Activated CD8-positive, alpha-beta memory T cell treated with anti-CD3 and anti-CD28 coated beads, Interleukin-2, amount 50 U/mL, for 4 hours (primary cell): ENCODE data around the gene EME2.
"Not testable (repeated sequence)": the region's sequence is repeated elsewhere in the genome, so short reads cannot be mapped to it uniquely, and the experiment has no call there.

Experiments used
- DNase-seq: peaks from one replicate; pipeline ENCODE4 v3.0.0-alpha.2; 2020

The EME2 gene

DNA sequence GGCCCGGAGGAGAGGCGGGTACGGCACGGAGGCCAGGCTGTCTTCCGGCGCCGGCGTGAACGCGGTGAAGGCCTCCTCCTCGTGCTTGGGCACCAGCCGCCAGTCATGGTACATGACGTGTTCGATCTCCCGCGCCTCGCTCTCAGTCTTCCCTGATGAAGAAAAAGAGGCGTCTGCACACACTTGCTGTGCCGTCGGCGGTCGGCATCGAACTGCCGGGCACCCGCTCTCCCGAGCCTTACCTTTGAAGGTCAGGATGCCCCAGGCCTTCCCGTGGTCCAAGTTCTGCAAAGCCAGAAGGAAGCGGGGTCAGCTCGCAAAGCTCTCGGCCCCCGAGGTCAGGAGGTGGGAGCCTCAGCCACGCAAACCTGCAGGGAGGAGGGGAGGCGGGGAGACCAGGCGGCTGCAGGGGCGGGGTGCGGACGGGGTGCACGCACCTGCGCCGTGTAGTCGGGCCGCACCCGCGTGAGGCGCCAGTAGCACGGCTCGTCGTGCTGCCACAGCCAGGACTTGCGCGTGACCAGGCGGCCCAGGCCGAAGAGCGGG, at the start of gene EME2:
EME2 (plus strand) TSS at position 449 of the 546 bp plus-strand sequence. CDS start 418 bp downstream, outside the sequence.
- peak; percentile 46 for DNase-seq

DNA sequence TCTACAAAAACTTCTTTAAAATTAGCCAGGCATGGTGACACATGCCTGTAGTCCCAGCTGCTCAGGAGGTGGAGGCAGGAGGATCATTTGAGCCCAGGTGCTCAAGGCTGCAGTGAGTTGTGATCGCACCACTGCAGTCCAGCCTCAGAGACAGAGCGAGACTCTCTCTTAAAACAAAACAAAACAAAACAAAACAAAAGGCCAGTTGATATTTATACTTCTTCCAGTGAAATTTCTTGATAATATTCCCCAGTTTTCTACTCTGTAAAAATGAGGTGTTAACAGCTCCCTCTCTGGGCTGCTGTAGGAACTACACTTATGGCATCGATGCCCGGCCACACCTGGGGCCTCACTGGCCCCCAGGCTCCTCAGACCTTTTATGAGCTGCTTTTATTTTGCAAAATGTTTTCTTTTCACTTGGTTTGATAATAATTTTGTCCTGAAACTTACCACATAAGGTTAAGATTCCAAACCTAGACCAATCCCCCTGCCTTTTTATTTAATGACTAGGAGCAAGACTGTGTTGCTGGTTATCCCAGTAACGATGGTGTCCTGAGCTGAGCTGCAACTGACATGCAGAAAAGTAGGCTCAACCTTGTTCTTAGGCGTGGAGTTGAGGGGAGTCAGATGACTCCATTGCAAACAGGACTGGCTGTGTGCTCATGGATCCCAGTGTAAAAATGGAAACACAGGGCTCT, 49.0 kb upstream of the EME2 start:
- peak; percentile 40 for DNase-seq

DNA sequence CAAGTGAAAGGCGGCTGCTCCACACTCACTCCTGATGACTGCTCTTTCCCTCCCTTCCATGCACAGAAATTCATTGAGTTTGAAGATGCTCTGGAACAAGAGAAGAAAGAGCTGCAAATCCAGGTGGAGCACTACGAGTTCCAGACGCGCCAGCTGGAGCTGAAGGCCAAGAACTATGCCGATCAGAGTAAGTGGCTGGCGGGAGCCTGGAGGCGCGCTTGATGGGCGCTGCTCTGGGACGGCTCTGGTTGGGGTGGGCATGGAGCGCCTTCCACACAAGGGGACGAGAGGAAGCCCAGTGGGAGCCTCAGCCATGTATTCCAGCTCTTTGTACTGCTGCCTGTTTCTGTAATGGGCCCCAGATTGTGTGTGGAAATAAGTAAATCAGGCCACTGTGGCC, 48.1 kb upstream of the EME2 start:
- no peak for DNase-seq

DNA sequence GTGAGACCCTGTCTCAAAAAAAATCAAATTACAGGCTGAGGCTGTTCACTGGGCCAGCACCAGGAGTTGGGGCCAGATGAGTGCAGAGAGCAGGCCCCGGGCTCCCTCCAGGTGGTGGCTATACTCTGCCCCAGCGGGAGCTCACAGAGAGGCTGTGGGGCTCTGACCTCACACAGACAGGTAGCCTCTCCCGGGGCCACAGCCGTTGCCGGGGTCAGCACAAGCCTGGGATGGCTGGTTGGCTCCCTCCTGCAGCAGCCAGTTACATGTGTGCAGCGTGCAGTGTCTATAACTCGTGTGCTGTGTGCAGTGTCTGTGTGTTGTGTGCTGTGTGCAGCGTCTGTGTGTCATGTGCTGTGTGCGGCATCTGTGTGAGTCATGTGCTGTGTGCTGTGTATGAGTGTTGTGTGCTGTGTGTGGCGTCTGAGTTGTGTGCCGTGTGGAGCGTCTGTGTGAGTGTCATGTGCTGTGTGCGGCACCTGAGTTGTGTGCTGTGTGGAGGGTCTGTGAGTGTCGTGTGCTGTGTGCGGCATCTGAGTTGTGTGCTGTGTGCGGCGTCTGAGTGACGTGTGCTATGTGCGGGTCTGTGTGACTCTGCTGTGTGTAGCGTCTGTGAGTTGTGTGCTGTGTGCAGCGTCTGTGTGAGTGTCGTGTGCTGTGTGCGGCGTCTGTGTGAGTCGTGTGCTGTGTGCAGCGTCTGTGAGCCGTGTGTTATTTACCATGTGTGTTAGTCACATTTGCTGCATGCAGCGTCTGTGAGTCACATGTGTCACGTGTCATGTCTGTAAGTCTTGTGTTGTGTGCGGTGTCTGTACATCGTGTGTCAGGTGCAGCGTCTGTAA, 45.7 kb upstream of the EME2 start:
- DNase-seq: no peak

DNA sequence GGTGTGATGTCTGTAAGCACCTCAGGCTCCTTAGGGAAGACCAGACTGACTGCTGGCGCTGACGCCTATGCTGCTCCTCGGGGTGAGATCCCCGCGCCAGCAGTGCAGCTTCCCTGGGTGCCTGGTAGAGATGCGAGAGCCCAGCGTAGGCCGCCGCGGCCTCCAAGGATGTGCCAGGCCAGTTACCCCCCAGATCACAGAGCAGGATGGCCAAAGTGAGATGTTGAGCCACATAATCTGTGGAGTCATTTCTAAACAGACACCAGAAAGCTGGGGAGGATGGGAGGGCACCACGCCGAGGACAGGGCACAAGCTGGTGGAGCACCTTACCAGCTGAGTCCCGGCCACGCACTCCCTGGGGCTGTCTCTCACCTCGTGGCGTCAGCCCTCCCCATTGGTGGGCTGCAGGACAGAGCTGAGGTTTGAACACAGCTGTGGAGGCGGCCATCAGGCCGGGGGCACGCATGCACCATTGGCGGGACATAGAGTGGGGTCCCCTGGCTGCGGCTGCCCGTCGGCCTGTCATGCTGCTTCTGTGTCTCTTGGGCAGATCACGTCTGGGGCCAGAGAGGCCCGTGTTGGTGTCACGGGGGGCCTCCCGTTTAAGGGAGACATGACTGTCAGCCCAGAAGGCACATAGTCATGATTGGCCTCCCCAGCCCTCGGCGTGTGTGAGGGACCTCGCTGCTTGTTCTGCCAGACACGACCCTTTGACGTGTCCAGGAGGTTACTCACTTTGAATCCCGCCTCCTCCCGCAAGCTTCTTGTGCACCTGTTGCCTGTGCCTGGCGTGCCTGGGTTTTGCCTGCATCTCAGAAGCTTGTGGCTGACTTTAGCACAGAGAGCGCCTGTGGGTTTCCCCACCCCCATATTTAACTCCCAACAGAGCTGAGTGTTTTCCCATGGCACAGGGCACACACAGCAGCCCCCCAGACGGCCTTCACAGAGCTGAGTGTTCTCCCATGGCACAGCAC, 44.7 kb upstream of the EME2 start:
- no peak for DNase-seq

- no peak for DNase-seq
These were observed 43.6 kb upstream of the EME2 start for GRCh38 chr16:1729026-1729425.

DNA sequence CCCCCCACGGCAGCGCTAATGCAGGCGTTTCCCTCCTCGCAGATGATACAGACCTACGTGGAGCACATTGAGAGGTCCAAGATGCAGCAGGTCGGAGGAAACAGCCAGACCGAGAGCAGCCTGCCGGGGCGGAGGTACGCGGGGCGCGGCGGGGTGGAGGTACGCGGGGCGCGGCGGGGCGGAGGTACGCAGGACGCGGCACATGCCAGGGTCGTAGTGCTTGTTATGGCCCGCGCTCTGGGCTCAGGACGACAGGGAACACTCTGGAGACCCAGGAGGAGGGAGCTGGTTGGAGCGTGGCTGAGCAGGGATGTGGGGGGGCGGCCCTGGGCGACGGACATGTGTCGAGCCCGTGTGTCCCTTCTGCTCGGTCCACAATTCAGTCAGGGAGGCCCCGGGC, 43.2 kb upstream of the EME2 start:
- DNase-seq: no peak

- no peak for DNase-seq
These were observed 41.5 kb upstream of the EME2 start for GRCh38 chr16:1731073-1731472.

DNA sequence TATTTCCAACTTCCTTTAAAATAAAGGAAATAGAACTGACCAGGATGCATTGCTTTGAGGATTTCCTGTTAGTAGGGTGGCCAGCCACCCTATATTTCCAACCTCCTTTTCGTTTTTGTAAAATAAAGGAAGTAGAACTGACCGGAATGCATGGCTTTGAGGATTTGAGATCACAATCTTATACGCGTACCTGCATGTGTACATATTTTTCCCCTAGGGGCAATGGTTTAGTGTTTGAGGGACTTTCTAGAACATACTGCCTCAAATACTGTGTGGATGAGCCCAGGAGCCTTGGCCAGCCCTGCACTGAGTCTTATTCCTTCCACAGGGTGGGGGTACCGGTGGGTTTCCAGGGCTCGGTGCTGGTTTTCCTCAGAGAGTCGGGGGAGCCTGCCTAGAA, 41.0 kb upstream of the EME2 start:
- DNase-seq: no peak

- DNase-seq: no peak
These were observed 40.5 kb upstream of the EME2 start for GRCh38 chr16:1732071-1732470.

DNA sequence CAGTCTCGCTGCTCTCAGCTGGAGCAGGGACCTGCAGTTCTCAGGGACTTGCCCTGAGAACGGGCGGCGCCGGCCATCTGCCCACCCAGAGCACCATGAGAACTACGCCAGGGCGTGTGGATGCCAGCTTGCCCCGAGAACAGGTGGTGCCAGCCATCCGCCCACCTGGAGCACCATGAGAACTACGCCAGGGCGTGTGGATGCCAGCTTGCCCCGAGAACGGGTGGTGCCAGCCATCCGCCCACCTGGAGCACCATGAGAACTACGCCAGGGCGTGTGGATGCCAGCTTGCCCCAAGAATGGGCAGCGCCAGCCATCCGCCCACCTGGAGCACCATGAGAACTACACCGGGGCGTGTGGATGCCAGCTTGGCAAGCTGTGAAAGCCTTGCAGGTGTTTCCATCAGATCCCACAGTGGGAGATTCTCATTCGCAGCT, 40.0 kb upstream of the EME2 start:
- not testable (repeated sequence) for DNase-seq

DNA sequence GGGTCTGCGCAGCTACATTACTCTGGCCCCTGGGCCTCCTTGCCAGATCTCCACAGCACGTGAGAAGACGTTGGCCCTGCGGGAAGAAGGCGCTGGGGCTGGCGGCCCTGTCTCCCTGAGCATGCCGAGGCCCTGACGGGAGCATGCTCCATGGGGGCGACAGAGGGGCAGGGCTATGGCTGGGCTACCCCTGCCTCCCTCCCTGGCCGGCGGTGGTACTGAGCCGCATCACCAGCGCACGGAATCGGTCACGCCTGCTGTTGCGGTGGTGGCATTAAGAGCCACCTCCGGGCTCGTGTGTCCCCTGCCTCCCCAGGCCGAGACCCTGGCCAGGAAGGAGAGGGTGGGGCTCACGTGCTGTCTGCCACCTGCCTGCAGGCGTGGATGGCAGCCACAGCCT, 38.5 kb upstream of the EME2 start:
- no peak for DNase-seq

DNA sequence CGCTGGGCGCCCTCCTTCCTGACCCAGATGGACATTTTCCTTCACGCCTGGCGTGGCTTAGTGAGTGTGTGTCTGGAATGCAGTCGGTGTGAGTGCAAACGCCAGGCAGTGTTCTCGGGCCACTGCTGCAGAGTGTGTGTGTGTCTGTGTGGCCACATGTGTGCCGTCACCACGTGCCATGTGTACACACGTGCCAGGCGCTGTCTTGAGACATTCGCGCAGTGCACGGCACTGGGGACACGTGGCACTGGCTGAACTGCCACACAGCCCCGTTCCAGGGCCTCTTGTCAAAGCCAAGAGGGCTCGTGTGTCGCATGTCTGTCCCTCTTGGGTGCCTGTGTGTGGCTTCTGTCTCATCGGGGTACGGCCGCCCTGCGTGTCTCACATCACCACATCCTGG, 37.8 kb upstream of the EME2 start:
- no peak for DNase-seq

DNA sequence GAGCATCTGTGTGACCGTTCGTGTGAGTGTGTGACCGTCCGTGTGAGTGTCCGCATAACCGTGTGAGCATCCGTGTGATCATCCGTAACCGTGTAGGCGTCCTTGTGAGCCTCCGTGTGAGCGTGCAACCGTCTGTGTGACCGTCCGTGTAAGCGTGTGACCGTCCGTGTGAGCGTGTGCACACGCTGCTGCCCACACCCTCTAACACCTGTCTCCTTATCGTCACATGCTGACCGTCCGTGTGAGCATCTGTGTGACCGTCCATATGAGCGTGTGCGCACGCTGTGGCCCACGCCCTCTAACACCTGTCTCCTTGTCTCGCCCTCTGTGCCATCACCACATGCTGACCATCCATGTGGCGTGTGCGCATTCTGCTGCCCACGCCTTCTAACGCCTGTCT, 32.4 kb upstream of the EME2 start:
- no peak for DNase-seq

DNA sequence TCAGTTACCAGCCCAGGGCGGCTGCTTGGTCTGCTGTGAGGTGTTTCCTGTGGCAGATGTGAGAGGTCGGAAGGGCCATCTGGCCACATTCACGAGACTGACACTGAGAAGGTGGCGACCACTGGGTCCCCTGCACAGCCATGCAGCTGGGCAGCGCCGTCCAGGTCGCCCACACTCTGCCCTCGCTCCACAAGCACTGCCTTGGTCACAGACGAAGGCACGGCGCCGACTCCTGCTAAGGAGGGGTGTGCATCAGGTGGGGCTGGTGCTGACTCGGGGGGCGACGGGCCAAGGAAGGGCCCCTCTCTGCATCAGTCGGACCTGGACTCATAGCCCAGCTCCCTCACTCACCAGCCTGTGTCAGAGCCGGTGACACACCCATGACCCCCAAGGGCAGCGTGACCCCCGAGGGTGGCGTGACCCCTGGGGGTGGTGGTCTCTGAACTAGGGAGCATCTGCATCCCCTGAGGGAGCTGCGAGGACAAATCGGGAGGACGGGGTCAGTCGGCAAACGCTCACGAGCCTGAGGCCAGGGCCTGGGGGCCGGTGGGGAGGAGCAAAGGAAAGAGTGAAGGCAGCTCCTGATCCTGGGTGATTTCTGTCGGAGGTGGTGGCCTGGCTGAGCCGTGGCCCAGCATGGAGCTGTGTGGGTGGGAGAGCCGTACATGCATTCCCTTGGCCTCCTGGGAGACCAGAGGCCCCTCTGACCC, 31.7 kb upstream of the EME2 start:
- DNase-seq: no peak

DNA sequence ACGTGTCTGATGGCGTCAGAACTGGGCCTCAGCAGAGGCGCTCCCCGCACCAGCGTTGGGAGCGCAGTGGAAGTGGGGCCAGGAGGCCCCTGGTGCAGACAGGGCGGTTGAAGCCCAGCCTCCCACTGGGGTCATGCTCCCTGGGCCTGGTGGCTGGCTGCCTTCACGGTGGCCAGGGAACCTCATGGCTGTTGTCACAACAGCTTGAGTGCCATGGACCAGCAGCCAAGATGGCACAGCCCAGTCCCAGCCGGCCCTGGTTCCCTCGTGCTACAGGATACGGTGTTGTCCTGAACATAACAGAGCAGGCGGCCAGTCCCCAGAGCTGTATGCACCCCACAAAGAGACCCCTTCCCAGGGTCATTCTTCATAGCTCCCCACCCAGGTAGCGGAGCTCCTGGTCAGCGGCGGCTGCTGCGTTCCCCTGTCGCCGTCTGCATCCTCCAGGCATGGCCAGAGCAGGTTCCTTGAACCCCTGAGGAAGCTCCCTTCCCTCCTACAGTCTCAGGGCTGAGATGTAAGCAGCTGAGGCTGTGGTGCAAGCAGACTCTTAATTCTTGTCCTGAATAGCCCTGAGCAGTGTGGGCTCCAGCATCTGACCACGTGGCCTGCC, 31.0 kb upstream of the EME2 start:
- no peak for DNase-seq

DNA sequence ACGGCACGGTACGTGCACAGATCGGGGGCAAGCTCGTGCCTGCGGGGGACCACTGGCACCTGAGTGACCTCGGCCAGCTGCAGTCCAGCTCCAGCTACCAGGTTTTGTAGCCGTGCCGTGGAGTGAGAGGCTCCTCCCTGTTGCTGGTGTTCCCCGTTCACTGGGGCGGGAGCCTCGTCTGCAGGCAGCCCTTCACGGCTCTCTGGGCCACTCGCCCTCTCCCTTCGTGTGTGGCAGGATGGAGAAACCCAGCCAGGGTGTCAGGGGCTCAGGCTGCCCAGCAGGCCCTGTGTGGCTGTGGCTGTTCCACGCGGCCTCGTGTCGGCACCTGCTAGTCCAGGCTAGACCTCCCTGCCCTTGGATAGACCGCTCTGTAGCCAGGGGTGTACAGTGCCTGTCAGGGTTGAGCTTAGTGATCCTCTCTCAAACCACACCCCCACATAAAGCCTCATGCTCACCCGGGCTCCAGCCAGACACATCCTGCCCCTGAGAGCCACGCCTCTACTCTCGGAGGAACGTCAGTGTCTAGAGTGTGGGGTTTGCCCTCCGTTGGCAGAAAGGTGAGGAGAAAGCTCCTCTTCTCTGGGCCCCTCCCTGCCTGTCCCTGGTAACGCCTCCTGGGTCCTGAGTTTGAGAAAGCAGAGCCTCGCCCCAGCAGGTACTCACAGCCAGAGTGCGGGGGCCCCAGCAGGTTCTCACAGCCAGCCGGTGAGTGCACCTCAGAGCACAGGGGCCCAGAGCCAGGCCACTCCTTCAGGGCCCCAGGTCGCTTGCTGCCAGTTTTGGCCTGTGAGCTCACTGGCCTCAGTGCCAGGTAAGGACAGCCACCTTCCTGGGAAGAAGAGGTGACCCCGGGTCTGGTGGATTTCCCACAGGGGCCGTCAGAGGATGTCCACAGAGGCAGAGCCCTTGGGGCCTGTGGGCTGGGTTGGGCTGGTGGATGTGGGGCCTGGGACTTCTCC, 29.0 kb upstream of the EME2 start:
- no peak for DNase-seq

DNA sequence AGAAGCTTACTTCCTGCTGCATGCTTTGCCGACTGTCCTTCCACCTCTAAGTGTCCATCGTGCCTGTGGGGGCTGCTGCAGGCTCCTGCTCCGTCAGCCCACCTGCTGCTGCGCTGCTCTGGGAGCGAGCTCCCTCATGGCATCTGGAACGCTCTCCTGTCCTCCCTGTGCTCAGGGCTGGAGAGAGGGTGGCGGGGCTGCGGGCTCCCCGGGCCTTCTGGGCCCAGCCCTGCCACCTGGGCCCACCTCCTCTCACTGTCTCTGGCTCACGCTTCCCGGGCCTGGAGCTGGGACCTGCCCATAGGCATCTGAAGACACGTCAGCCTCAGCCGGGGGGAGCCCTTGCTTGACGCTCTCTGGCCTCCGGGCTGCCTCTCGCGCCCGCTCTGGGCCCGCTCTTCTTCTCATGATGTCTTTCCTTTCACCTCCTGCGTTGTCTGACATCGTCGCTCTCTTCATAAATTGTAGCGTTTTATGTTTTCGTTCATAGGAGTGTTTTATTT, 28.2 kb upstream of the EME2 start:
- no peak for DNase-seq

DNA sequence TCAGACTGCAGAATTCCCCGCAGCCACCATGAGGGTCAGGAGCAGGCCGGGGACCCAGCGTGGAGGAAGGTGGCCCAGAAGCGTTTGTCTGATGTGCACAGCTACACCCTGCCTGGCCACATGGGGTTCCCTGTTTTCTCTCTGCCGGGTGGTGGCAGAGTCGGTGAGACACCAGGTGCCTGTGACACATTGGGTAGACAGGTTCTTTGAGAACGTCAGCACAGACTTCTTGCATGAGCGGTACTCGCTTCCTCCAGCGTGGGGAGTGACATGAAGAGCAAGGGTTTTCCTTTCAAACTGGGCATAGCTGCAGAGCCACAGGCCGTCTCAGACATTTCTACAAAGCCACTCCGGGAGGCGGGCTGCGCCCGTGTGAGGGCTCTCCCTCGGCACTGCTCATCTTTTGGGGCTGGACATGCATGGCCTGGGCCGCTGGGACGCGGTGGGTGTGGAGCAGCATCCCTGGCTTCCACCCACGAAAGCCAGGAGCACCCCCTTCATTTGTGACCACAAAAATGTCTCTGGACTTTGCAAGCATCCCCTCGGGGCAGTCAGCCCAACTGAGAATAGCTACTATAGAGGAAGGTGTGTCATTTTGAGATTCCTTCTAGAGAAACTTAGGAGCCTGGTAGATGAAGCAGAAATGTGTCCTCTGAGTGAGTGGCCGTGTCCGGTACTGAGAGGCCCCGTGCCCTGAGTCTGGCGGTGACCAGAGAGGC, 27.3 kb upstream of the EME2 start:
- no peak for DNase-seq
